Osteoblast (primary cell): ENCODE results near the gene PAH. TPM values are rescaled to one million over a fixed set of nuclear protein-coding genes. Genes with fewer than 3 reads are reported as not detected.

Experiments
- DNase-seq: peaks from one replicate; pipeline ENCODE4 v3.0.0; 2011; ENCODE audit warnings: low spot score, mixed read lengths; ENCODE audit not compliant: insufficient read length; ENCODE audit errors: missing footprints
- H2AFZ ChIP-seq: 2 replicates; pipeline ENCODE4 v1.6.0; 2011; ENCODE audit warnings: mild to moderate bottlenecking, low read length
- H3K27ac ChIP-seq: 2 replicates; pipeline ENCODE4 v1.5.1; 2011; ENCODE audit warnings: mild to moderate bottlenecking, low read depth, low read length, moderate library complexity
- H3K27me3 ChIP-seq: 2 replicates; pipeline ENCODE4 v1.6.0; 2012; ENCODE audit warnings: mild to moderate bottlenecking, control low read depth, inconsistent platforms, low read length, moderate library complexity; ENCODE audit not compliant: insufficient read depth
- H3K36me3 ChIP-seq: 2 replicates; pipeline ENCODE4 v1.5.1; 2011; ENCODE audit warnings: mild to moderate bottlenecking, low read length, control low read depth, moderate library complexity; ENCODE audit not compliant: insufficient read depth
- H3K4me1 ChIP-seq: 2 replicates; pipeline ENCODE4 v1.5.1; 2011; ENCODE audit warnings: mild to moderate bottlenecking, low read length, control low read depth, moderate library complexity; ENCODE audit not compliant: insufficient read depth
- H3K4me2 ChIP-seq: 2 replicates; pipeline ENCODE4 v1.6.0; 2011; ENCODE audit warnings: mild to moderate bottlenecking, low read length; ENCODE audit not compliant: insufficient read depth
- H3K4me3 ChIP-seq: fragments of 200-600 bp; sonication (generic); 3 replicates; pipeline ENCODE4 v1.5.1; 2012; ENCODE audit warnings: mild to moderate bottlenecking, low read length, inconsistent platforms; ENCODE audit not compliant: insufficient read depth
- H3K79me2 ChIP-seq: 2 replicates; pipeline ENCODE4 v1.6.0; 2012; ENCODE audit warnings: mild to moderate bottlenecking, low read length, control low read depth, inconsistent platforms; ENCODE audit not compliant: insufficient read depth
- H3K9me3 ChIP-seq: 2 replicates; pipeline ENCODE4 v1.5.1; 2011; ENCODE audit warnings: low read depth, low read length, control low read depth
- H4K20me1 ChIP-seq: 2 replicates; pipeline ENCODE4 v1.6.0; 2012; ENCODE audit warnings: mild to moderate bottlenecking, low read length, control low read depth; ENCODE audit not compliant: insufficient read depth
- total RNA-seq: library from RNA; depleted of rRNA; stranded (reverse); fragments of >200 nt; gene quantifications from 2 replicates; pipeline ENCODE4 v1.2.3, GENCODE V29; 2012
- TF ChIP-seq, protein P1 (sequence below): IDR thresholded peaks from 2 replicates; pipeline ENCODE4 v1.5.1; 2011; ENCODE audit warnings: mild to moderate bottlenecking, low read depth, low read length, moderate library complexity; ENCODE audit errors: extremely low read depth

The PAH gene
- total RNA-seq, 1 donor, result not detected

DNA sequence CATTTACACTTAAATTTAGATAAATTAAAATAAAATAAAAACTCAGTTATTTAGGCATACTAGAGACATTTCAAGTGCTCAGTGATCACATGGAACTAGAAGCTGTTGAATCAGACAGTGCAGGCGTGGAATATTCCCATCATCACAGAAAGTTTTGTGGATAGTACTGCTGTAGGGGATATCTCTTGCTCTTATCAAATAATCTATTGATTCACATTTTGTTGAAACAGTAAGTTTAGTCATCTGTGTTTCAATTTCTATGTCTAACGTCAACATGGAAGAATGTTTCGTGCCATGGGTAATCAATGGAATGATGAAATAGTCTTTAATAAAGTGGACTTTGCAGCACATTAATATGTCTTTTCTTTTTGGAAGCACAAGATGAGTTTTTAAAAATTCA, 108.6 kb downstream of the PAH start:
- TF ChIP-seq, protein P1, sequence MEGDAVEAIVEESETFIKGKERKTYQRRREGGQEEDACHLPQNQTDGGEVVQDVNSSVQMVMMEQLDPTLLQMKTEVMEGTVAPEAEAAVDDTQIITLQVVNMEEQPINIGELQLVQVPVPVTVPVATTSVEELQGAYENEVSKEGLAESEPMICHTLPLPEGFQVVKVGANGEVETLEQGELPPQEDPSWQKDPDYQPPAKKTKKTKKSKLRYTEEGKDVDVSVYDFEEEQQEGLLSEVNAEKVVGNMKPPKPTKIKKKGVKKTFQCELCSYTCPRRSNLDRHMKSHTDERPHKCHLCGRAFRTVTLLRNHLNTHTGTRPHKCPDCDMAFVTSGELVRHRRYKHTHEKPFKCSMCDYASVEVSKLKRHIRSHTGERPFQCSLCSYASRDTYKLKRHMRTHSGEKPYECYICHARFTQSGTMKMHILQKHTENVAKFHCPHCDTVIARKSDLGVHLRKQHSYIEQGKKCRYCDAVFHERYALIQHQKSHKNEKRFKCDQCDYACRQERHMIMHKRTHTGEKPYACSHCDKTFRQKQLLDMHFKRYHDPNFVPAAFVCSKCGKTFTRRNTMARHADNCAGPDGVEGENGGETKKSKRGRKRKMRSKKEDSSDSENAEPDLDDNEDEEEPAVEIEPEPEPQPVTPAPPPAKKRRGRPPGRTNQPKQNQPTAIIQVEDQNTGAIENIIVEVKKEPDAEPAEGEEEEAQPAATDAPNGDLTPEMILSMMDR, result no peak
- H3K27me3 ChIP-seq, result no peaks in the 10 kb centered on the region
- H3K79me2 ChIP-seq, result no peaks in the 10 kb centered on the region
- no peaks in the 10 kb centered on the region for H3K9me3 ChIP-seq
- no peak overlapping the region for H2AFZ ChIP-seq
- no peak overlapping the region for H3K4me2 ChIP-seq
- H3K27ac ChIP-seq, result no peak overlapping the region
- no peaks in the 10 kb centered on the region for H3K4me1 ChIP-seq
- H3K4me3 ChIP-seq, result no peak overlapping the region
- DNase-seq, result peak; percentile 3
- H3K36me3 ChIP-seq, result no peaks in the 10 kb centered on the region
- H4K20me1 ChIP-seq, result no peaks in the 10 kb centered on the region

DNA sequence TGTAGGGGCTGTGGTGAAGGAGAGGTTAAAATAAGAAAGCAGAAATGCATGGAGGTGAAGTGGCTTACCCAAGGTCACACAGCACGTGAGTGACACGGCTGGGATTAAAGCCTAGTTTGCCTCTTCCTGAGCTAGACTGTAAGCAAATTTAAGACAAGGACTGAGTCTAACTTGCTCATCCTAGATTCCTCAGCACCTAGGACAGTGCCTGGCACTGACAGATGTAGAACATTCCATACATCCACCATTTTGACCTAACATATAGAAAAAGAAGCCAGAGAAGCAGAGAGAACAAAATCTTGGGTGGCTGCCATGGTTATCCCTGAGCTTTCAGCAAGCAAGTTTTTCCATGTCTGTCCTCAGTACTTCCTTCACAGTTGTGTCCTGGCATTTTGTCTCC, 110.5 kb downstream of the PAH start:
- no peaks in the 10 kb centered on the region for H3K36me3 ChIP-seq
- no peak for DNase-seq
- no peak overlapping the region for H2AFZ ChIP-seq
- no peaks in the 10 kb centered on the region for H4K20me1 ChIP-seq
- H3K4me3 ChIP-seq, result no peak overlapping the region
- H3K4me2 ChIP-seq, result no peak overlapping the region
- H3K9me3 ChIP-seq, result no peaks in the 10 kb centered on the region
- H3K27ac ChIP-seq, result no peak overlapping the region
- no peaks in the 10 kb centered on the region for H3K79me2 ChIP-seq
- TF ChIP-seq, protein P1, result no peak
- no peaks in the 10 kb centered on the region for H3K27me3 ChIP-seq
- H3K4me1 ChIP-seq, result no peaks in the 10 kb centered on the region

DNA sequence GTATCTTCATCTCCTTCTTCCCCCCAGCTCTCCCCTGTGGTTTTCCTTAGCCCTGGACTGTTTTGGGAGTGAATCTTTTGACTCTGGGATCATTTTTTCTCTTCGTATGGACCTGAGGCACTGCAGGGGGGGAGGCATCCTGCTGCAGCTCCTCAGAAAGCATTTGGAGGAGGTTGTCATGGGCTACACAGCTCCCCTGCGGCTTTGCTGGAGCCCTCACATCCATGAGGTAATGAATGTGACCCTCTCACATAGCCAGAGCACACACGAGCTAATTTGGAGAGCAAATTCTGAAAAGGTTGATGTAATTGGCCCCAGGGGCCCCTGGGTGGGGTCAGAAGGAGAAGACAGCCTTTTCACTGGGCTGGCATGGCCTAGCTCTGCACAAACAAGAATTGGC, 110.9 kb downstream of the PAH start:
- no peaks in the 10 kb centered on the region for H3K36me3 ChIP-seq
- H3K4me1 ChIP-seq, result no peaks in the 10 kb centered on the region
- DNase-seq, result no peak
- no peak overlapping the region for H2AFZ ChIP-seq
- TF ChIP-seq, protein P1, result no peak
- no peaks in the 10 kb centered on the region for H4K20me1 ChIP-seq
- H3K9me3 ChIP-seq, result no peaks in the 10 kb centered on the region
- no peak overlapping the region for H3K27ac ChIP-seq
- H3K4me3 ChIP-seq, result no peak overlapping the region
- no peaks in the 10 kb centered on the region for H3K79me2 ChIP-seq
- H3K27me3 ChIP-seq, result no peaks in the 10 kb centered on the region
- H3K4me2 ChIP-seq, result no peak overlapping the region

DNA sequence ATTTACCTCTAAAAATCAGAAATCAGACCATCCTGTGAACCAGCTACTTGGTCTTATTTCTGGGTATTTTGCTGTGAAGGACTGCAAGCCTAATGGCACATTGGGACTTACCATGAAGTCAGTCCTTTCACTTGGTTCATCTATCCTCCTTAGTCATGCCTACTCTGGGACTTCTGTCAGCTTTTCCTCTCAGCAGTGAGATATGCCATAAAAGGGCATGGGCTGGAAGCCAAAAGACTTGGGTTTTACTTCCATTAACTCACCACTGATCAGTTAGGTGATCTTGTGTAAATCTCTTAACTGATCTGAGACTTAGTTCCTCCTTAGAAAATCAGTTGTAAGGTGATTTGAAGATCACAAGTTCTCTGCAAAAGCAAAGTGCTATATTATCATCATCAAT, 116.5 kb downstream of the PAH start:
- Histone ChIP-seq H3K79me2 (no peaks in the 10 kb centered on the region), H3K27ac (no peak overlapping the region), H2AFZ (no peak overlapping the region), H4K20me1 (no peaks in the 10 kb centered on the region), H3K4me2 (no peak overlapping the region), H3K4me1 (no peaks in the 10 kb centered on the region), H3K9me3 (no peaks in the 10 kb centered on the region), H3K36me3 (no peaks in the 10 kb centered on the region), H3K27me3 (no peaks in the 10 kb centered on the region), H3K4me3 (no peak overlapping the region)
- TF ChIP-seq, protein P1, result no peak
- no peak for DNase-seq
